SK-N-SH treated with all-trans-retinoic acid at 6 μM for 48 hours (cell line): ENCODE data around the gene MEX3A.

Source experiments
- ATAC-seq: fragments of 200-7000 bp; cut with Tn5 transposase; 3 replicates; pipeline ENCODE4 v1.9.1; 2020; ENCODE audit warnings: mild to moderate bottlenecking, moderate library complexity
- ARNTL ChIP-seq: fragments of 450-650 bp; formaldehyde crosslinking; IDR thresholded peaks from 2 replicates; pipeline ENCODE4 v1.5.0; 2020; ENCODE audit warnings: low read depth, mild to moderate bottlenecking, moderate library complexity, borderline replicate concordance
- BACH2 ChIP-seq: fragments of 250-450 bp; sonication (Bioruptor Pico); IDR thresholded peaks from 2 replicates; pipeline ENCODE4 v1.9.0; 2021; ENCODE audit warnings: mild to moderate bottlenecking, borderline replicate concordance
- CSDC2 ChIP-seq: fragments of 250-450 bp; sonication (Bioruptor Pico); IDR thresholded peaks from 2 replicates; pipeline ENCODE4 v1.5.0; 2020; ENCODE audit warnings: mild to moderate bottlenecking, moderate library complexity
- CSRNP3 ChIP-seq: fragments of 250-450 bp; sonication (Bioruptor Pico); IDR thresholded peaks from 2 replicates; pipeline ENCODE4 v1.5.1; 2021; ENCODE audit warnings: mild to moderate bottlenecking, moderate library complexity
- ESRRG ChIP-seq: fragments of 250-450 bp; sonication (Bioruptor Pico); IDR thresholded peaks from 2 replicates; pipeline ENCODE4 v1.6.1; 2021; ENCODE audit warnings: mild to moderate bottlenecking
- GLIS3 ChIP-seq: fragments of 250-450 bp; sonication (Bioruptor Pico); IDR thresholded peaks from 2 replicates; pipeline ENCODE4 v1.5.0; 2020; ENCODE audit warnings: mild to moderate bottlenecking, moderate library complexity
- PPARA ChIP-seq: fragments of 250-450 bp; sonication (Bioruptor Pico); IDR thresholded peaks from 2 replicates; pipeline ENCODE4 v1.5.0; 2020; ENCODE audit warnings: mild to moderate bottlenecking, borderline replicate concordance
- RARB ChIP-seq: fragments of 250-450 bp; sonication (Bioruptor Pico); IDR thresholded peaks from 2 replicates; pipeline ENCODE4 v1.8.0; 2021; ENCODE audit warnings: mild to moderate bottlenecking, moderate library complexity
- SNAI2 ChIP-seq: fragments of 250-450 bp; sonication (Bioruptor Pico); IDR thresholded peaks from 2 replicates; pipeline ENCODE4 v1.5.0; 2020; ENCODE audit warnings: mild to moderate bottlenecking, moderate library complexity
- TCF4 ChIP-seq: fragments of 250-450 bp; sonication (Bioruptor Pico); IDR thresholded peaks from 2 replicates; pipeline ENCODE4 v1.8.0; 2021; ENCODE audit warnings: mild to moderate bottlenecking, moderate library complexity, borderline replicate concordance
- TOX ChIP-seq: fragments of 250-450 bp; sonication (Bioruptor Pico); IDR thresholded peaks from 2 replicates; pipeline ENCODE4 v1.8.0; 2021; ENCODE audit warnings: mild to moderate bottlenecking, moderate library complexity, borderline replicate concordance
- ZC3H10 ChIP-seq: fragments of 250-450 bp; sonication (Bioruptor Pico); IDR thresholded peaks from 2 replicates; pipeline ENCODE4 v1.5.1; 2021; ENCODE audit warnings: mild to moderate bottlenecking, moderate library complexity
- ZFP30 ChIP-seq: fragments of 450-650 bp; formaldehyde crosslinking; IDR thresholded peaks from 2 replicates; pipeline ENCODE4 v1.5.0; 2022; ENCODE audit warnings: mild to moderate bottlenecking, moderate library complexity
- ZNF565 ChIP-seq: fragments of 450-650 bp; formaldehyde crosslinking; conservative IDR thresholded peaks from 2 replicates; pipeline ENCODE4 v1.5.0; 2020; ENCODE audit warnings: low read depth, mild to moderate bottlenecking, moderate library complexity
- ZNF8 ChIP-seq: fragments of 450-650 bp; formaldehyde crosslinking; IDR thresholded peaks from 2 replicates; pipeline ENCODE4 v1.5.0; 2020; ENCODE audit warnings: mild to moderate bottlenecking, moderate library complexity
- TF ChIP-seq, protein P1 (sequence below): fragments of 250-450 bp; sonication (Bioruptor Pico); IDR thresholded peaks from 2 replicates; pipeline ENCODE4 v1.5.1; 2020; ENCODE audit warnings: low read depth, mild to moderate bottlenecking, moderate library complexity
- TF ChIP-seq, protein P2 (sequence below): fragments of 250-450 bp; sonication (Bioruptor Pico); IDR thresholded peaks from 2 replicates; pipeline ENCODE4 v1.5.0; 2020; ENCODE audit warnings: mild to moderate bottlenecking, moderate library complexity
- TF ChIP-seq, protein P3 (sequence below): fragments of 250-450 bp; sonication (Bioruptor Pico); IDR thresholded peaks from 2 replicates; pipeline ENCODE4 v1.8.0; 2021; ENCODE audit warnings: low read depth, mild to moderate bottlenecking, moderate library complexity, borderline replicate concordance
- TF ChIP-seq, protein P4 (sequence below): fragments of 250-450 bp; sonication (Bioruptor Pico); IDR thresholded peaks from 2 replicates; pipeline ENCODE4 v1.8.0; 2020; ENCODE audit warnings: mild to moderate bottlenecking, moderate library complexity, borderline replicate concordance

The MEX3A gene

GRCh38 chr1:156055281-156056048 lies 26.8 kb downstream of the MEX3A start:
- TF ChIP-seq, protein P1, sequence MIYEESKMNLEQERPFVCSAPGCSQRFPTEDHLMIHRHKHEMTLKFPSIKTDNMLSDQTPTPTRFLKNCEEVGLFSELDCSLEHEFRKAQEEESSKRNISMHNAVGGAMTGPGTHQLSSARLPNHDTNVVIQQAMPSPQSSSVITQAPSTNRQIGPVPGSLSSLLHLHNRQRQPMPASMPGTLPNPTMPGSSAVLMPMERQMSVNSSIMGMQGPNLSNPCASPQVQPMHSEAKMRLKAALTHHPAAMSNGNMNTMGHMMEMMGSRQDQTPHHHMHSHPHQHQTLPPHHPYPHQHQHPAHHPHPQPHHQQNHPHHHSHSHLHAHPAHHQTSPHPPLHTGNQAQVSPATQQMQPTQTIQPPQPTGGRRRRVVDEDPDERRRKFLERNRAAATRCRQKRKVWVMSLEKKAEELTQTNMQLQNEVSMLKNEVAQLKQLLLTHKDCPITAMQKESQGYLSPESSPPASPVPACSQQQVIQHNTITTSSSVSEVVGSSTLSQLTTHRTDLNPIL (CRISPR knock-in tag), result no peak
- TF ChIP-seq CSDC2 (no peak), ZNF565 (no peak)
- TF ChIP-seq, all 23 proteins: peak for 0
- no peak for ATAC-seq

DNA sequence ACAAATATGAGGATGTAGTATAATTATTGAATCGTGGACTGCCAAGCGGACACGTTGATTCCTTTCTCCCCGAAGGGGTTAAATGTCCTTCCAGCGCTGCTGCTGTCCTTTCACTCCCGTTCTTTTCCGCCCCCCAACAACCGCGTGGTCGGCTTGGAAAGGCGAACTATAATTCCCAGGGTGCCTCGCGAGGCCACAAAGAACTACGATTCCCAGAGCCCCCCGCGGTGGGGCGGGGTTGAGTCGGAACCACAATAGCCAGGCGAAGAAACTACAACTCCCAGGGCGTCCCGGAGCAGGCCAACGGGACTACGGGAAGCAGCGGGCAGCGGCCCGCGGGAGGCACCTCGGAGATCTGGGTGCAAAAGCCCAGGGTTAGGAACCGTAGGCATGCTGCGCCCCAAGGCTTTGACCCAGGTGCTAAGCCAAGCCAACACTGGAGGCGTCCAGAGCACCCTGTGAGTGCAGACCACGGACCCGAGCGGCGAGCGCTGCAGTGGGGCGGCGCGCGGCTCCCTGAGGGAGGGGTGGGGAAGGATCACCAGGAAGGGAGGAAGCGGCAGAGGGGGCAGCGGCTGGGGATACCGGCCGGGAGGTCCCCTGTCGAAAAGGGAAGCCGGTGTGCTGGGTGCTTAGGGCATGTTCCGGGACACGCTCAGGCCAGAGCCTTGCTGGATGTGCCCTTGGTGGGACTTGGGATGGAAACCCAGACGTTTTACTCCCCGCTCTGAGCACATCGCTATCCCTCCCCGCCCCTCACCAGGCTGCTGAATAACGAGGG lies 27.6 kb downstream of the MEX3A start, which contains the start of gene LAMTOR2:
LAMTOR2 (plus strand) TSS at position 283 of the 781 bp plus-strand sequence; CDS start at position 391, 108 bp downstream.
- TF ChIP-seq, protein P2, sequence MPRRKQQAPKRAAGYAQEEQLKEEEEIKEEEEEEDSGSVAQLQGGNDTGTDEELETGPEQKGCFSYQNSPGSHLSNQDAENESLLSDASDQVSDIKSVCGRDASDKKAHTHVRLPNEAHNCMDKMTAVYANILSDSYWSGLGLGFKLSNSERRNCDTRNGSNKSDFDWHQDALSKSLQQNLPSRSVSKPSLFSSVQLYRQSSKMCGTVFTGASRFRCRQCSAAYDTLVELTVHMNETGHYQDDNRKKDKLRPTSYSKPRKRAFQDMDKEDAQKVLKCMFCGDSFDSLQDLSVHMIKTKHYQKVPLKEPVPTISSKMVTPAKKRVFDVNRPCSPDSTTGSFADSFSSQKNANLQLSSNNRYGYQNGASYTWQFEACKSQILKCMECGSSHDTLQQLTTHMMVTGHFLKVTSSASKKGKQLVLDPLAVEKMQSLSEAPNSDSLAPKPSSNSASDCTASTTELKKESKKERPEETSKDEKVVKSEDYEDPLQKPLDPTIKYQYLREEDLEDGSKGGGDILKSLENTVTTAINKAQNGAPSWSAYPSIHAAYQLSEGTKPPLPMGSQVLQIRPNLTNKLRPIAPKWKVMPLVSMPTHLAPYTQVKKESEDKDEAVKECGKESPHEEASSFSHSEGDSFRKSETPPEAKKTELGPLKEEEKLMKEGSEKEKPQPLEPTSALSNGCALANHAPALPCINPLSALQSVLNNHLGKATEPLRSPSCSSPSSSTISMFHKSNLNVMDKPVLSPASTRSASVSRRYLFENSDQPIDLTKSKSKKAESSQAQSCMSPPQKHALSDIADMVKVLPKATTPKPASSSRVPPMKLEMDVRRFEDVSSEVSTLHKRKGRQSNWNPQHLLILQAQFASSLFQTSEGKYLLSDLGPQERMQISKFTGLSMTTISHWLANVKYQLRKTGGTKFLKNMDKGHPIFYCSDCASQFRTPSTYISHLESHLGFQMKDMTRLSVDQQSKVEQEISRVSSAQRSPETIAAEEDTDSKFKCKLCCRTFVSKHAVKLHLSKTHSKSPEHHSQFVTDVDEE (CRISPR knock-in tag), result peak; percentile 25; the same call in 1 of the 2 replicates
- no peak for TF ChIP-seq PPARA (CRISPR knock-in tag)
- TF ChIP-seq BACH2 (CRISPR knock-in tag), result no peak
- TF ChIP-seq ARNTL (CRISPR knock-in tag), result no peak
- TF ChIP-seq, protein P3, sequence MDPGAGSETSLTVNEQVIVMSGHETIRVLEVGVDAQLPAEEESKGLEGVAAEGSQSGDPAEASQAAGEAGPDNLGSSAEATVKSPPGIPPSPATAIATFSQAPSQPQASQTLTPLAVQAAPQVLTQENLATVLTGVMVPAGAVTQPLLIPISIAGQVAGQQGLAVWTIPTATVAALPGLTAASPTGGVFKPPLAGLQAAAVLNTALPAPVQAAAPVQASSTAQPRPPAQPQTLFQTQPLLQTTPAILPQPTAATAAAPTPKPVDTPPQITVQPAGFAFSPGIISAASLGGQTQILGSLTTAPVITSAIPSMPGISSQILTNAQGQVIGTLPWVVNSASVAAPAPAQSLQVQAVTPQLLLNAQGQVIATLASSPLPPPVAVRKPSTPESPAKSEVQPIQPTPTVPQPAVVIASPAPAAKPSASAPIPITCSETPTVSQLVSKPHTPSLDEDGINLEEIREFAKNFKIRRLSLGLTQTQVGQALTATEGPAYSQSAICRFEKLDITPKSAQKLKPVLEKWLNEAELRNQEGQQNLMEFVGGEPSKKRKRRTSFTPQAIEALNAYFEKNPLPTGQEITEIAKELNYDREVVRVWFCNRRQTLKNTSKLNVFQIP (CRISPR knock-in tag), result no peak
- no peak for TF ChIP-seq ESRRG (CRISPR knock-in tag)
- no peak for TF ChIP-seq ZNF8
- TF ChIP-seq, protein P4, sequence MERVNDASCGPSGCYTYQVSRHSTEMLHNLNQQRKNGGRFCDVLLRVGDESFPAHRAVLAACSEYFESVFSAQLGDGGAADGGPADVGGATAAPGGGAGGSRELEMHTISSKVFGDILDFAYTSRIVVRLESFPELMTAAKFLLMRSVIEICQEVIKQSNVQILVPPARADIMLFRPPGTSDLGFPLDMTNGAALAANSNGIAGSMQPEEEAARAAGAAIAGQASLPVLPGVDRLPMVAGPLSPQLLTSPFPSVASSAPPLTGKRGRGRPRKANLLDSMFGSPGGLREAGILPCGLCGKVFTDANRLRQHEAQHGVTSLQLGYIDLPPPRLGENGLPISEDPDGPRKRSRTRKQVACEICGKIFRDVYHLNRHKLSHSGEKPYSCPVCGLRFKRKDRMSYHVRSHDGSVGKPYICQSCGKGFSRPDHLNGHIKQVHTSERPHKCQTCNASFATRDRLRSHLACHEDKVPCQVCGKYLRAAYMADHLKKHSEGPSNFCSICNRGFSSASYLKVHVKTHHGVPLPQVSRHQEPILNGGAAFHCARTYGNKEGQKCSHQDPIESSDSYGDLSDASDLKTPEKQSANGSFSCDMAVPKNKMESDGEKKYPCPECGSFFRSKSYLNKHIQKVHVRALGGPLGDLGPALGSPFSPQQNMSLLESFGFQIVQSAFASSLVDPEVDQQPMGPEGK (CRISPR knock-in tag), result peak; percentile 44; the same call in 1 of the 2 replicates
- TF ChIP-seq TOX (CRISPR knock-in tag), result no peak
- TF ChIP-seq ZNF565, result no peak
- no peak for TF ChIP-seq ZC3H10
- no peak for TF ChIP-seq RARB (CRISPR knock-in tag)
- no peak for TF ChIP-seq SNAI2 (CRISPR knock-in tag)
- no peak for TF ChIP-seq ZFP30 (CRISPR knock-in tag)
- no peak for TF ChIP-seq GLIS3 (CRISPR knock-in tag)
- no peak for TF ChIP-seq CSRNP3

DNA sequence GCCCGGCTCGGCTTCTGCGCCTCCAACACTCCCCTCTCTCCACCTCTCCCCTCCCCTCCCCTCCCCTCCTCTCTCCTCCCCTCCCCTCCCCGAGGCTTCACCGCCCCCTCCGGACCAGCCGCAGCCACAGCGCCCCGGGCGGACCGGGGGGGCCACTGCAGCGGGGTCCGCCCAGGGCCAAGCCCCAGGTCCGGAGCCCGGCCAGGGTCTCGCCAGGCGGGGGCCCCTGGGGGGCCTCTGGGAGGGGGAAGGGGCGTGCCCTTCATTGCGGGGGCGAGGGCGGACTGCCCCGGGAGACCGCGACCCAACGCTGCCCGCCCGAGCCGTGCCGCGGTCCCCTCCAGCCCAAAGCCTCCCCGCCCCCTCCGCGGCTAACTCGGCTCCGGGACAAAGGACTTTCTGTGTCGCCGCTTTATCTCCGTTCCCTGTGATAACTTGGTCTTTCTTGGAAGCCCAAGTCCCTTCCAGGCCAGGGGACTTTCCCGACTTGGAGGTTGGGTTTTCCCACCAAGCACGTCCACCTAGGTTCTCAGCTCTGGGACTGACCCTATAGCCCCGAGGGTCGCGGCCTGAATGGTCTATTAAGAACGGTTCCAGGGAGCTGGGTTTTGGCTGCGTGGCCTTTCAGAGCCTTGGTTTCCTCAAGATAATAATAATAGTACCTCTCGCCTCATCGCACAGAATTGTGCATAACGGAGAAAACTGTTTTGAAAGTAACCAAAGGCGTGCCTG lies 28.3 kb downstream of the MEX3A start, which contains the start of gene UBQLN4:
UBQLN4 (minus strand) TSS at position 31 of the 732 bp plus-strand sequence. CDS start 97 bp downstream, outside the sequence.
- ATAC-seq, result peak; percentile 67
- TF ChIP-seq TCF4 (CRISPR knock-in tag), result no peak
- TF ChIP-seq, protein P4 (CRISPR knock-in tag), result peak; percentile 54; the same call in 1 of the 2 replicates

More for the DNA sequence above, 27.6 kb downstream of the MEX3A start, which contains the start of gene LAMTOR2:
- ATAC-seq, result peak; percentile 91
